Fibroblast of villous mesenchyme (primary cell): ENCODE results near the gene R3HDML. TPM values are rescaled to one million over a fixed set of nuclear protein-coding genes. Genes with fewer than 3 reads are reported as not detected.

Experiments
- DNase-seq: peaks from one replicate; pipeline ENCODE4 v3.0.0-alpha.2; 2010; ENCODE audit warnings: low read depth
- H3K4me3 ChIP-seq: 2 replicates; pipeline ENCODE4 v1.5.1; 2011; ENCODE audit warnings: low read depth, mild to moderate bottlenecking, low read length
- CTCF ChIP-seq: IDR thresholded peaks from 2 replicates; pipeline ENCODE4 v1.5.1; 2012; ENCODE audit warnings: low read depth, mild to moderate bottlenecking, low read length; ENCODE audit not compliant: insufficient read depth
- small RNA-seq: library from RNA; depleted of rRNA; stranded (forward); fragments of <200 nt; gene quantifications from one replicate; pipeline ENCODE3, GENCODE V24; 2012
- total RNA-seq: library from RNA; depleted of rRNA; stranded (reverse); fragments of >200 nt; gene quantifications from 2 replicates; pipeline ENCODE4 v1.2.3, GENCODE V29; 2012

R3HDML gene
- total RNA-seq, 1 donor: not detected

DNA sequence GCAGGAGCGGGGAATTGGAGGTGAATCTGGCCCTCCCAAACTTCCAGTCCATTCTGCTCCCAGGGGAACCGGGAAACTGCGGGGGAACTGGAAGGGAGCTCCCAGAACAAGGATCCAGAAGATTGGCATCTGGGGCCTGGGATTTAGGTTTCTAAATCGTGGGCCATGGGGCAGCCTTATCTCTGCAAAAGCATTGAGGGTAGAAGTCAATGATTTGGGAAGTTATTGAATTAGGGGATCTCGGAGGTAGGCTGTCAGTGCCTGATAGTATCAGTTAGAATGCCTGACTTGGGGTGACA is 63.8 kb downstream of the R3HDML start:
- no peak for DNase-seq
- TF ChIP-seq CTCF: no peak
- no peak overlapping the region for H3K4me3 ChIP-seq

Small RNA genes lying within 50 kb of the gene (small RNA-seq; reads per million reads assigned to genes)
- not detected for gene RF00019

Other genes with a start within 250 kb of the R3HDML start
- 37.4 and 50.5 TPM in 2 replicates for gene JPH2, start 149.9 kb upstream of the R3HDML start, total RNA-seq
- gene OSER1, start 126.3 kb upstream of the R3HDML start, total RNA-seq: 28.7 and 45.8 TPM in 2 replicates
- not detected in 2 replicates for gene GDAP1L1, start 89.7 kb upstream of the R3HDML start, total RNA-seq
- gene FITM2, start 25.8 kb upstream of the R3HDML start, total RNA-seq: 8.7 and 10.8 TPM in 2 replicates
- not detected in 2 replicates for gene HNF4A, start 18.7 kb downstream of the R3HDML start, total RNA-seq
- gene TTPAL, start 138.8 kb downstream of the R3HDML start, total RNA-seq: 16.1 and 22.9 TPM in 2 replicates
- gene SERINC3, start 185.0 kb downstream of the R3HDML start, total RNA-seq: 90.5 and 136 TPM in 2 replicates
- gene PKIG, start 245.5 kb downstream of the R3HDML start, total RNA-seq: 160 and 220 TPM in 2 replicates